Cardiac muscle cell (in vitro differentiated cells and primary cell): Measurements from ENCODE around the gene KIAA1755. TPM values are rescaled to one million over a fixed set of nuclear protein-coding genes. Genes with fewer than 3 reads are reported as not detected.
A peak's percentile ranks its signal among the peaks of the same experiment; 100 is the strongest.

Experiments
- DNase-seq, 2 donors: peaks; one replicate each; pipeline versions ENCODE4 v3.0.0 to v3.0.0-alpha.2; 2010 to 2017; ENCODE audit warnings: low read depth in 1 of 2, low spot score in 1 of 2
- H3K27ac ChIP-seq: fragments of 200-600 bp; sonication (generic); 2 replicates; pipeline ENCODE4 v1.5.1; 2016
- H3K27me3 ChIP-seq: fragments of 200-600 bp; sonication (generic); 2 replicates; pipeline ENCODE4 v1.6.0; 2016; ENCODE audit warnings: control low read depth
- H3K36me3 ChIP-seq: fragments of 200-600 bp; sonication (generic); 2 replicates; pipeline ENCODE4 v1.5.1; 2016; ENCODE audit warnings: control low read depth
- H3K4me1 ChIP-seq: fragments of 200-600 bp; sonication (generic); 2 replicates; pipeline ENCODE4 v1.8.1; 2017; ENCODE audit warnings: low read depth, mild to moderate bottlenecking, mixed run types
- H3K4me3 ChIP-seq: fragments of 200-600 bp; sonication (generic); 2 replicates; pipeline ENCODE4 v1.5.1; 2016; ENCODE audit warnings: mild to moderate bottlenecking
- H3K9me3 ChIP-seq: fragments of 200-600 bp; sonication (generic); 2 replicates; pipeline ENCODE4 v1.5.1; 2017; ENCODE audit warnings: low read depth, mild to moderate bottlenecking, control low read depth
- CTCF ChIP-seq: IDR thresholded peaks from 2 replicates; pipeline ENCODE4 v1.5.1; 2012; ENCODE audit warnings: low read depth, mild to moderate bottlenecking, low read length
- polyA plus RNA-seq: library from polyadenylated mRNA; unstranded; fragments of >200 nt; fragmentation: Nextera tagmentation; extraction: Ambion mirVana; gene quantifications from 2 replicates; pipeline ENCODE4 v1.2.1, GENCODE V29; 2016
- total RNA-seq: library from RNA; depleted of rRNA; stranded (reverse); fragments of >200 nt; gene quantifications from 2 replicates; pipeline ENCODE4 v1.2.3, GENCODE V29; 2016

Gene KIAA1755
- total and polyA plus RNA-seq, 2 experiments from 2014 or later, result not detected

GRCh38 chr20:38296433-38296832 is 35.9 kb upstream of the KIAA1755 start:
- no peaks in the 10 kb centered on the region for H3K27me3 ChIP-seq
- no peak overlapping the region for H3K4me3 ChIP-seq
- no peak for TF ChIP-seq CTCF
- no peak for DNase-seq
- H3K9me3 ChIP-seq, result no peaks in the 10 kb centered on the region
- no peak overlapping the region for H3K27ac ChIP-seq
- H3K36me3 ChIP-seq, result no peaks in the 10 kb centered on the region
- H3K4me1 ChIP-seq, result no peaks in the 10 kb centered on the region

- H3K27ac ChIP-seq, result no peak overlapping the region
- no peaks in the 10 kb centered on the region for H3K27me3 ChIP-seq
- H3K4me1 ChIP-seq, result no peaks in the 10 kb centered on the region
- no peaks in the 10 kb centered on the region for H3K36me3 ChIP-seq
- TF ChIP-seq CTCF, result no peak
- DNase-seq, result no peak
- H3K4me3 ChIP-seq, result no peak overlapping the region
- no peaks in the 10 kb centered on the region for H3K9me3 ChIP-seq
Observed at GRCh38 chr20:38295811-38296210, 35.3 kb upstream of the KIAA1755 start.

- no peaks in the 10 kb centered on the region for H3K9me3 ChIP-seq
- H3K27me3 ChIP-seq, result no peaks in the 10 kb centered on the region
- TF ChIP-seq CTCF, result no peak
- H3K4me3 ChIP-seq, result no peak overlapping the region
- H3K36me3 ChIP-seq, result no peaks in the 10 kb centered on the region
- DNase-seq, result no peak
- no peak overlapping the region for H3K27ac ChIP-seq
- no peaks in the 10 kb centered on the region for H3K4me1 ChIP-seq
Observed at GRCh38 chr20:38294076-38294591, 33.6 kb upstream of the KIAA1755 start.

GRCh38 chr20:38293491-38294065 is 33.0 kb upstream of the KIAA1755 start:
- no peaks in the 10 kb centered on the region for H3K9me3 ChIP-seq
- no peak overlapping the region for H3K27ac ChIP-seq
- H3K4me1 ChIP-seq, result no peaks in the 10 kb centered on the region
- H3K36me3 ChIP-seq, result no peaks in the 10 kb centered on the region
- H3K4me3 ChIP-seq, result no peak overlapping the region
- DNase-seq, result peak in 1 of 2 donors; percentile 16
- TF ChIP-seq CTCF, result no peak
- no peaks in the 10 kb centered on the region for H3K27me3 ChIP-seq

GRCh38 chr20:38291966-38292365 is 31.4 kb upstream of the KIAA1755 start:
- DNase-seq, result no peak
- H3K4me1 ChIP-seq, result no peaks in the 10 kb centered on the region
- H3K36me3 ChIP-seq, result no peaks in the 10 kb centered on the region
- H3K27me3 ChIP-seq, result no peaks in the 10 kb centered on the region
- no peak overlapping the region for H3K27ac ChIP-seq
- TF ChIP-seq CTCF, result no peak
- no peak overlapping the region for H3K4me3 ChIP-seq
- no peaks in the 10 kb centered on the region for H3K9me3 ChIP-seq
